Stimulated activated CD8-positive, alpha-beta memory T cell treated with anti-CD3 and anti-CD28 coated beads, Interleukin-4, amount 100 ng/mL, for 4 hours (primary cell): ENCODE measurements around the gene MT4.

Experiments
- DNase-seq, 2 donors: peaks; one replicate each; pipeline ENCODE4 v3.0.0-alpha.2; 2020; ENCODE audit warnings: low read depth in 2 of 2, low spot score in 1 of 2

MT4 gene

DNA sequence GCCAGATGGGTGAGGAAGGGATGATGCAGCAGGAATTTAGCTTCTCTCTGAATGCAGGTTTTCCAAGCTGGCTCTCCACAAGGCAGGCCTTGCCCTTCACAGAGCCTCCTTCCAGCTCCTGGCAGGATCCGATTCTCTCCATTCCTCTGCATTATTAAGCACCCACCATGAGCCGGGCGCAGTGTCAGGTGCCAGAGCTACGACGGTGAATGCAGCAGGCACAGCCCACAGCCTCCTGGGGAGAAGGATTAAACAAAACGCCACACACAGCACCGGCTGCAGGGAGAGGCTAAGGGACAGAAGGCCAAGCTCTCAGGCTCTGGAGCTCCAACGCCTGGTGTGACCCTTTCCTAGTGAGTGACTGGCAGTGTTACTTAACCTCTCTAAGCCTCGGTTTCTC lies 36.5 kb downstream of the MT4 start:
- DNase-seq, result no peak

DNA sequence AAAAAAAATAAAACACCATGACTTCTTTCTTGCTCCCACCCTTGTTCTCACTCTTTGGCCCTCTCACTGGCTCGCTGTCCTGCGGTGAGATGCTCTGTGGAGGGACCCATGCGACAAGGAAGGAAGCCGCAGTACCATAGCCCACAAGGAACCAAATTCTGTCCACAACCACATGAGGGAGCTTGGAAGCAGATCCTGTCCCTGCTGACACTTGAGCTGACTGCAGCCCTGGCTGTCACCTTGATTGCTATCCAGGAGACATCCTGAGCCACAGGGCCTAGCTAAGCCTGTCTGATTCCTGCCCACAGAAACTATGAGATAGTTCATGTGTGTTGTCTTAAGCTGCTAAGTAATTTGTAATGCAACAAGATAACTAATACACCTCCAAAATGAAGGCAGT lies 38.7 kb downstream of the MT4 start:
- no peak for DNase-seq

DNA sequence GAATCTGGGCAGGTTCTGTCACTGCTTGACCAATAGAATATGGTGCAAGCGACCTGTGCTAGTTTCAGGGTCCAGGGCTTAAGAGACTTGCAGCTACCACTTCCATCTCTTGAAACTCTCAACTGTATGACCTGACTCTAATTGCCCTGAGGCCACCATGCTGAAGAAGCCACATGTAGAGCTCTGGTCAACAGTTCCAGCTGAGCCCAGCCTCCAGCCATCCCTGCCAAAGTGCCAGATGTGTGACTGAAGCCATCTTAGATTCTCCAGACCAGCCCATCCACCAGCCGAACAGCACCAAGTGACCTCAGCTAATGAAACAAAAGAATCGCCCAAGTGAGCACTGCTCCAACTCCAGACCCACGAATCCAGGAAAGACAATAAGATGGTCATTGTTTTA lies 40.1 kb downstream of the MT4 start:
- no peak for DNase-seq

DNA sequence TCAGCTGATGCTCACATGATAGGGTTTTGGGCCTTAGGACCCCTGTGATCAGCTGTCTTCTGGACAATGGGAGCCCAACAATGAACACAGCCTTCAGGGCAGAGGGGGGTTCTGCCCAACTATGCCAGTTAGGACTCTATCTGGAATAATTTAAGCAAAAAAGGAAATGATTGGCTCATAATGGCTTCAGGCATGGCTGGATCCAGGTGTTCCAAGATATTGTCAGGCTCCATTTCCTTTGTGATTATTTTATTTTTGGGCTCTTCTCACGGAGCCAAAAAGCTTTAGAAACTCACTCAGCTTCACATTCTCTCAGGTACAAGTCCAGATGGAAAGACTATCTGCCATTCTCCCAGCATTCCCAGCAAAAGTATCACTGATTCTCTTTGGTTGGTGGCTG lies 40.6 kb downstream of the MT4 start:
- no peak for DNase-seq

DNA sequence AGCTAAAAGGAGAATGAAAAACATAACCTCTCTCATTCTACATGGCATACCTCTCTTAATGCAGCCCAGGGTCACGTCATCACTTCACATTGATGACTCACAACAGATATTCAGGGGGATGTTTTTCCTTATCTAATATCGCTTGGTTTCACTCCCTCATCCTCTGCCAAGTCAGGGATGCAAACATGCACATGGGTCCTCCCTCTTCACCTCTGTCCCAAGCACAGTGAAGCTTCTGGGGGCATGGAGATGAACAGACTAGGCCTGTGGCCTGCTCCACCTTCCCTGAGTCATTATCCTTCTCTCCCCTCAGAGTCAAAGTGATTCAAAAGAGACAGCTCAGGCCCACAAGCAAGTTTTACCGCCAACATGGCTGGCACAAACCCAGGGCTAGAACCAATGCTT lies 41.2 kb downstream of the MT4 start:
- no peak for DNase-seq

DNA sequence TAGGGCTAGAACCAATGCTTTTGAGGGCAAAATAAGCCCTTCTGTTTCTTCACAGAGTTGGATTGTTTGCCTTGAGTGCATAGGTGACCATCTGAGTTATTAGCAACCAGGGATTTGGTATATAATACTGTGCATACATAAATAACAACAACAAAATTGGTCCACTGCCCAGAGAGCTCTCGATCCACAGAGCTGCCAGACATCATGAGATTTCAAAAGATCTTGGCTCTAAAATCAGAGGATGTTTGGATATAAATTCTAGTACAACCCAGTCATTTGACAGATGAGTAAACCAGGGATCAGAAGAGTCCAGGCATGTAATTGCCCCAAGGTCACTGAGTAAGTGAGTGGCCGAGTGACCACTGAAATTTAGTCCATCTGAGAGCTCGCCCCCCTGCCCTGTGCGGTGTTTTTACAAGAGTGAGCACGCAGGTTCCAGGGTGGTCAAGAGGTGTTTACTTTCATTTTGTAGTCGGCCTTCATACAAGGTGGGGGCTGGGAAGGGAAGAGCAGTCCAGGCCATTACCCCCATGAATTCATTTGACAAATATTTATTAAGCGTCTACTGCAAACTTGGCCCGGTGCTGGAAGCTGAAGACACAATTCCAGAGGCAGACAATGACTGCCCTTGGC lies 41.7 kb downstream of the MT4 start:
- no peak for DNase-seq

DNA sequence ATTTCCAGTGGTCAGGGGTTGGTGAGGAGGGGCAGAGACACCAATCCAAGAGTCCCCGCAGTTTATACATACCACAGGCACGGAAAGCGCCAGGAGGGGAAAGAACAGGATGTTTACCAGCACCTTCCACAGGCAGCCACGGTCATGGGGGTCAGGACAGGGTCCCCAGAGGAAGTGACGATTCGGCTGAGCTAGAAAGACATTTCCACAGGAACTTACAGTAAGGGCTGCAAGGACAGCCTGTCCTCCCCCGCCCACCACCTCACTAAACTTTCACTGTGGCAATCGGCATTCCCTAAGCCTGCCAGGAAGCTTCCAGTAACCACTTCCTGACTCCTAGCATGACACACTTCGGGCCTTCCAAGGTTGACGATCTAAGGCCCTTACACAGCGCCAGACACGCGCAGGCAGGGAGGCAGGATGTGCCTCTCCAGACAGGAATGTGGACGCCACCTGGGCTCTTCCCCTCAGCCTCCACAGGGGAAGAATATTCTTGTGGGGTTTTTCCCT lies 42.3 kb downstream of the MT4 start:
- DNase-seq, result no peak

DNA sequence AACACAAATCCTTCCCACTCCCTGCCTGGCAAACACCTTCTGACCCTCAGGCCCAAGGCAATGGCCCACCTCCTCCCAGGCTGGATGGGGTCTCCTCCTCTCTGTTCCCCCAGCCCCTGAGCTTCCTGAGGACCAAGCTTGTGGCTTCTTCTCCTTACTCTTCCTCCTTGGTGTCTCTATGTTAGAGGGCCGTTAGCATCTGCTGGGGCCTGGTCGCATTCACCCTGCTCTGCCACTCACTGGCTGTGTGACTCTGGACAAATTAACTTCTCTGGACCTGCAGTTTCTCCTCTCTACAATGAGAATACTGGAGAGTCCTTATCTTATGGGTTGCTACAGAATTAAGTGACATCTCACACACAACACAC lies 42.8 kb downstream of the MT4 start:
- DNase-seq, result no peak

DNA sequence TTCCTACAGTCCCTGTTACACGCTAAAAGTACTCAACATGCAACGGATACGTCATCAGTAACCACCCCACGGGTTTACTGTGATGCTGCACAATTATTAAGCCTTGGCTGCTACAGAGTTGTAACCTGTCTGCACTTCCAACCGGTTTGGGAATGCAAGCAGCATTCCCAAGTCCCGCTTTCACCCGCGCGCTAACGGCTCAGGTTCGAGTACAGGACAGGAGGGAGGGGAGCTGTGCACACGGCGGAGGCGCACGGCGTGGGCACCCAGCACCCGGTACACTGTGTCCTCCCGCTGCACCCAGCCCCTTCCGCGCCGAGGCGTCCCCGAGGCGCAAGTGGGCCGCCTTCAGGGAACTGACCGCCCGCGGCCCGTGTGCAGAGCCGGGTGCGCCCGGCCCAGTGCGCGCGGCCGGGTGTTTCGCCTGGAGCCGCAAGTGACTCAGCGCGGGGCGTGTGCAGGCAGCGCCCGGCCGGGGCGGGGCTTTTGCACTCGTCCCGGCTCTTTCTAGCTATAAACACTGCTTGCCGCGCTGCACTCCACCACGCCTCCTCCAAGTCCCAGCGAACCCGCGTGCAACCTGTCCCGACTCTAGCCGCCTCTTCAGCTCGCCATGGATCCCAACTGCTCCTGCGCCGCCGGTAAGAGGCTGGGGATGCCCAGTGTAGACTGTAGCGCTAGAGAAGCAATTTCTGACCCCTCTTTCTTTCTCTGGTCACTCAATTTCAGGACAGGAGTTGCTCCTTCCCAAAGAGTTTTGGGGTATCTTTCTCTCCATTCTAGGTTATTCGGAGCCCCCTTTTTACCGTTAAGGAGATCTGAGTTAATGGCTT lies 43.4 kb downstream of the MT4 start, which contains the start of gene MT2A:
Gene MT2A, plus strand, starts transcription at position 542 of the 833 bp plus-strand sequence. Its CDS starts 72 bp downstream, at position 614.
- DNase-seq, result peak; percentile 55 to 74

DNA sequence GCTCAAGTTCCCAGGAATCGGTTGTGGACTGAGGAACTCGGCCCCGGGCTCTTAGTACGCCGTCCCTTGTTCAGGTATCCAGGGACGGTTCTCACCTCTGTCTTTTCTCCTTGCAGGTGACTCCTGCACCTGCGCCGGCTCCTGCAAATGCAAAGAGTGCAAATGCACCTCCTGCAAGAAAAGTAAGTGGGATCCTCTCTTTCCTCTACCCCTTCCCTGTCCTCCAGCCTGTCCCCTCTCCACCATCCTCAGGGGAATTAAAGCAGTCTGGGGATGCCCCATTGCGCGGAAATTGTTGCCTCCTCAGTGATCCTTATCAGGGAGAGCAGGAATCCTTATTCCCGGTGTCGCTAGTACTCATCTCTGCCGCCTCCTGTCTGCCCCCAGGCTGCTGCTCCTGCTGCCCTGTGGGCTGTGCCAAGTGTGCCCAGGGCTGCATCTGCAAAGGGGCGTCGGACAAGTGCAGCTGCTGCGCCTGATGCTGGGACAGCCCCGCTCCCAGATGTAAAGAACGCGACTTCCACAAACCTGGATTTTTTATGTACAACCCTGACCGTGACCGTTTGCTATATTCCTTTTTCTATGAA lies 44.1 kb downstream of the MT4 start:
- no peak for DNase-seq

DNA sequence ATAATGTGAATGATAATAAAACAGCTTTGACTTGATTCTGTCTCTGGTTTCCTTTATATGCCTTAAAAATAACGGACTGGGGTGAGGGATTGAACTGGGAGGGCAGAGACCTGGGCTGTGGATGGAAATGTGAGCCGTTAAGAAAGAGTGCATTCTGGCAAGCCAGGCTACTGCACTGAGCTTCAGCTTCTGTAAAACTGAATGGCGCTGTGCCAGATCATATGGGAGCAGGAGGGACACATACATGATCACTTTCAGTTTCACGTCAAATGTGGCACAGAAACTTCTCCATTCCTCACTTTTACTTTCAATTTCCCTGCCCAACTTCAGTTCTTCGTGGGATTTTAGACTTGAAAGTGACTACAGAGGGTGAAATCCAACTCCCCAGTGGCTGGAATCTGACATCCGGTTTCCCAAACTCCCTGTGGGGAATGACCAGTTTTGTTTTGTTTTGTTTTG lies 44.6 kb downstream of the MT4 start:
- peak; percentile 47 to 48 for DNase-seq

DNA sequence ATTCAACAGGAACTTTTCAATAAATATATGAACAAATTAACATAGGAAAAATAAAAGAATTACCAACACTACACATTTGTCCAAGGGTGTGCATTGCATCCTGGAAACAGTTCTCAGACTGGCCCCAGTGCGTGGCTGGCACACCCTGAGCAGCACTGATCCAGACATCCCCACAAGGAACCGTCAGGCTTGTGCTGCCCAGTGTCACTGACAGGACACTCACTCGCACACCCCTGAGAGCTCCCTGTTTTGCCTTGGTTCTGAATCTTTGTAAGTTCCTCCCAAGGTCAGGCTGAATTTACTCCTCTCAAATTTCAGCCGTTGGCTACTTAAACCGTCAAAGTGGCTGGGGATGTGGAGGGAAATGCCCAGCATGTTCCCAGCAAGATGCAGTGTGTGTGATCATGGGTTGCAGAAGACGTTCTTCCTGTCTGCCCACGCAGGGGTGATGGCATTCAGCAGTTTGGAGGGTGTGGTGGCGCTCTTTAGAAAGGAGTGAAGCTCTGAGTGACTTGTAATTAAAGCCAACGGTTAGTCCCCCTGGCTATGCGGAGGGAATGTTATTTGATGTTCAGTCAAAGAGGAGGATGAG lies 45.2 kb downstream of the MT4 start:
- peak; percentile 46 to 58 for DNase-seq

DNA sequence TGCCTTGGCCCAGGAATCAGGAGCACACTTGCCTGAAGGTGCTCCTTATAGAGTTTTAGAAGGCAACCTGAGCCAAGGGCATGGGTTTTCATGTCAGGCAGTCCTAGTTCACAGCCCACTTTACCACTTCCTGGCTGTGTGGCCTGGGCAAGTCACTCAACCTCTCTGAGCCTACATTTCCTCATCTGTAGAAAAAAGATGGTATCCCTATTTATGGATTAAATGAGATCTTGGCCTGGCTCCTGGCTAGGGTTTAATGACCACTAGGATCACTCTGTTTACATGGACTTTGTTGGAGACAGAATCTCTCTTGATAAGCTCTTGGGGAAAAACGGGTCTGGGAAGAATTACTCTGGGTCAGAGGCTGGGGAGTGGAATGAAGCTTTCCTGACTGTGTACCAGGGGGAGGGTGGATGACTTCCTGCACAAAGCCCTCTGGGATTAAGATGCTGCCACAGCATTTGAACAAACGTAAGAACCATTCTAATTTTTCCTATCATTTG lies 45.8 kb downstream of the MT4 start:
- DNase-seq, result no peak

DNA sequence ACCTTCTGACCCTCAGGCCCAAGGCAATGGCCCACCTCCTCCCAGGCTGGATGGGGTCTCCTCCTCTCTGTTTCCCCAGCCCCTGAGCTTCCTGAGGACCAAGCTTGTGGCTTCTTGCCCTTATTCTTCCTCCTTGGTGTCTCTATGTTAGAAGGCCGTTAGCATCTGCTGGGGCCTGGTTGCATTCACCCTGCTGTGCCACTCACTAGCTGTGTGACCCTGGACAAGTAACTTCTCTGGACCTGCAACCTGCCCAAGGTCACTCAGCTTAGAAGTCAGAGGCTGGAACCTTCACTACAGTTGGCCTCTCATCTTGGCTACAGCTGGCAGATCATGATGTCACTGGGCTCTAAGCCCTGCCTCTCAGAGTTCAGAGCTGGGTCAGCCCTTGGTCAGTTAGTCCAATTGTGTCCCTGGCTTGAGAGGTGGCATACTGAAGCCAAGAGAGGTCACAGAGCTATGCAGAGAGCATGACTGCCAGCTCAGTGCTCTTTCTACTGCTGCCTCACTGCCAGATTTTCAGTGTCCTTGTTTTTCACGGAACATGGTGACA lies 46.5 kb downstream of the MT4 start:
- no peak for DNase-seq

DNA sequence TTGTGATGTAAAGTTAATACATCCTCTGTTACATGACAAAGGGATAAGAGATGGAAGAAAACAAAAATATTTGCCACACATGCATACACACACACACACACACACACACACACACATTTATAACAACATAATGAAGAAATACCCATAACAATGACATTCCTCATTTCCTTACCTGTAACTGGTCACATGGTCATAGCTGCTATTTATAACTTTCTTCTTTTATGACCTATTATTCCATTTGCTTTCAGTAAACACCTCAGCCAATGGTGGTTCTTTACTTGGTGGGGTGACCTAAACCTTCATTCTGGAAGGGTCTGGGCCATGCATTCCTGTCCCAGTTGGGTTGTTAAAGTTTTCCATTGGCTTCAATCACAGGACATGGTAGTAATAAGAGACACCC lies 48.8 kb downstream of the MT4 start:
- DNase-seq, result no peak

DNA sequence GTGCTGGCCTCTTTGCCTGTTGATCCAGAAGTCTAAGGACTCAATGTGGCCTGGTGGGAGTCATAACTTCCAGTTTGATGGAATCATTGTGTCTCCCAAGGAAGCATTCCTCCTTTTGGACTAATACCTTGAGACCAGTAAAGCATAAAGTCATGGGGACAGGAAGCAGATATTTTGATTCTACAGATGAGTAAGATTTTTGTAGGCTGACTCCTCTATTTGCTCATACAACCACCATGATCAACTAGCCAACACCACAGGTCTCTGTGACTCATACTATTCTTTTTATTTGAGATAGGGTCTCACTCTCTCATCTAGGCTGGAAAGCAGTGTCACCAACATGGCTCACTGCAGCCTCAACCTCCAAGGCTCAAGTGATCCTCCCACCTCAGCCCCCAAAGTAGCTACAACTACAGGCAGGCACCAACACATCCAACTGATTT lies 49.7 kb downstream of the MT4 start:
- DNase-seq, result no peak

DNA sequence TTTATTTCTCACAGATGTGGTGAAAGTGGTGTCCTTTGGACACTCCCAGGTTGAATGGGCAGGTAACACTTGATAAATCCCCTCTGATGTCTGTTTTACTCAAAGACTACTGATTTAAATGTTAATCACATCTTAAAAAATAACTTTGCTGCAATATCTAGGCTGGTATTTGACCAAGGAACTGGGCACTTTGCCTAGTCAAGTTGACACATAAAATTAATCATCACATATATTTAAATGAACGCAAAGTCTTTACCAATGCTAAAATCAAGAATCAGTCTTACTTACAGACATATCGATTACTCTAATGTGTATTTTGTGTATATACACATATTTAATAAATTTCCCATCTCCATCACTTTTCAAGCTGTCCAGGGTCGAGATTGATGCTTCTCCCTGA lies 50.5 kb downstream of the MT4 start:
- DNase-seq, result no peak

DNA sequence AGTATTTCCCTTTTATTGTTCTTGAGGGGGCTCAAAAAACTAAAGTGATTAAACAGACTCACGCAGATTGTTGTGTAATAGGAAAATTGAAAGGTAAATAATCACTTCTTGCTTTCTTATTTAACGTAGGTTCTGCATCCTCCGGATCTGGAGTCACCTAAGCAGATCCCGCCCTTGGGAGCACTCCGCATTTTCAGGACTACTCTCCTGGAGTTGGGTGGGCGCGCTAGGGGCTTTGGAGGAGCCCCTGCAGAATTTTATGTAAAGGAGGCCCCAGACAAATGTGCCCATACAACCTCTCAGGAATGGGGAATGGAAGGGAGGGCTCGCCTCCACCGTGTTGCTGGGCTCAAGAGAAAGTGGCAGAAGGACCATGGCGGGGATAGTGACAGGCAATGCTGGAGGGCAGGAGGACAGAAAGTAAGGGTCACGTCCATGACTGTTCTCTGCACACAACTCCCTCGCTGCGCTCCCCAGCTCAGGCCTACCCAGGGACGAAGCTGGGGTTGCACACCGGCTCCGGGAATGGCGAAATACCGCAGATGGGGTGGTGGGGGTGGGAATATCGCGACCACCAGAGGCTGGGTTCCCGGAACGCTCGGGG lies 51.8 kb downstream of the MT4 start:
- DNase-seq, result no peak

DNA sequence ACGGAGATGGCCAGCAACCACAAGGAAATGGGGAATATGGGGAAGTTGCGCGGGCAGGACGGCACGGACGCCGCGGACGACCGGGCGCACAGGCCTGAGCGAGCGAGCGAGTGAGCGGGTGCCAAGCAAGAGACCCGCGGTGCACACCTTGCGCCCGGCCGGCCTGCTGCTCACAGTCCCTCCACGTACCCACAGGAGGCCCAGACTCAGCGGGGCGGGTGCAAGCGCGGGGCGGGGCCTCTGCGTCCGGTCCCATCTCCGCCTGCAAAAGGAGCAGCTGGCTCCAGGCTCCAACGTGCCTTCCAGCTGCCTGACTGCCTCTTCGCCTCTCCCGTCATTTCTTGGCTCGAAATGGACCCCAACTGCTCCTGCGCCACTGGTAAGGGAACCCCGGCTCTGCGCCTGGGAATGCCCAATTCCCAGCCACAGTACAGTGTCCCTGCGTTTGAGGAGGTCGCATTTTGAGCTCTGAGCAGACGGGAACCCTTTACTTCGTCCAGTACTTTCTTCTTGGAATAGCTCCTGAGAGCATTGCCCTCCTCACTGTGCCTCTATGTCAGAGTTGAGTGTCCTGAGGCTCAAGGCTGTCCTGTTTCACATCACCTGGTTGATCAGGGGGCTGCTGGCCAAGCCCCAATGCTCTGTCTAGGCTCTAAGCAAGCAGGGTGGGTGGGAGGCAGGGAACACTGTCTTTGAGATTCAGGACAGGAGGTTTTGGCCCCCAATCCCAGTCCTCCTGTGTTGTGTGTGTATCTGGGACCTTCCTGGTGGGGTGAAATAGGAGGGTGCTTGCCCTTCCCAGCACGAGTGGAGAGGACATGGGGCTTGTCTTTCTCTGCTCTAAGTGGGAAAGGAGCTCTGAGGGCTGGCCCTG lies 52.6 kb downstream of the MT4 start:
- no peak for DNase-seq

DNA sequence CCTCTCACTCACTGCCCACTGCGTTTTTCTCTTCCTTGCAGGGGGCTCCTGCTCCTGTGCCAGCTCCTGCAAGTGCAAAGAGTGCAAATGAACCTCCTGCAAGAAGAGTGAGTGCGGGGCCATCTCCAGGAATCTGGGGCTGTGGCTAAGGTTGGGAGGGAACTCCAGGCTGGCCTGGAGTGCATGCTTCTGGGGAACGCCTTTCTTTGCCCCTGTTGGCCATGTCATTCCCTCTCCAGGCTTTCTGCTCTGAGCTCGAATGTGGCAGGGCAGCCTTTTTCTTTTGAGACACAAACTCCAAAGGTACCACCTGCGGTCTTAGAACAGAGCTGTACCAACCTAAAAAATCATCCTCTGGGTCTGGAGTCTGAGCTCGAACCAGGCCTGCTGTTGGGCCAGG lies 53.3 kb downstream of the MT4 start:
- no peak for DNase-seq
